HCT116 (cell line): ENCODE data around the gene XAB2. TPM values are rescaled to one million over a fixed set of nuclear protein-coding genes. Genes with fewer than 3 reads are reported as not detected.
A peak's percentile ranks its signal among the peaks of the same experiment; 100 is the strongest.

ENCODE experiments used
- ATAC-seq: fragments of 200-7000 bp; cut with Tn5 transposase; 2 replicates; pipeline ENCODE4 v1.9.1; 2020; ENCODE audit warnings: mild to moderate bottlenecking, moderate library complexity
- BruUV-seq: library from RNA; stranded (reverse); fragments of 400-500 nt; replicated peaks from 2 replicates; lab custom pipeline; 2021; lab: Mats Ljungman, UMichigan
- CTCF ChIA-PET: fragments of 300-600 bp; sonication (Branson Sonifier 250); formaldehyde crosslinking; loops from one replicate; lab custom pipeline; 2021; ENCODE audit warnings: antibody characterized with exemption; lab: Charles Lee
- POLR2A ChIA-PET: fragments of 300-600, 350-600 bp; sonication (Branson Sonifier 250); formaldehyde crosslinking; loops from one replicate; lab custom pipeline; 2021; ENCODE audit warnings: antibody characterized with exemption; lab: Charles Lee
- RAD21 ChIA-PET, 2 experiments: fragments of 300-600 bp; sonication (Branson Sonifier 250); formaldehyde crosslinking; loops; one replicate each; lab custom pipeline; 2023; ENCODE audit warnings: low total read pairs in 2 of 2; ENCODE audit not compliant: uncharacterized antibody in 2 of 2, unreplicated experiment in 2 of 2, low non-redundant PET in 1 of 2; lab: Charles Lee
- DNase-seq: peaks from one replicate; pipeline ENCODE4 v3.0.0-alpha.2; 2010; ENCODE audit warnings: low read depth, low spot score
- H2AFZ ChIP-seq: fragments of 200-600 bp; shearing (Covaris generic), sonication (generic); 2 replicates; pipeline ENCODE4 v1.6.1; 2017; ENCODE audit warnings: low read depth, mixed run types, mixed read lengths, antibody characterized with exemption, low read length; ENCODE audit not compliant: poor library complexity, severe bottlenecking
- H3K27ac ChIP-seq: 2 replicates; pipeline ENCODE4 v1.5.1; 2012; ENCODE audit warnings: low read depth, low read length
- H3K27me3 ChIP-seq: fragments of 200-600 bp; sonication (generic); 2 replicates; pipeline ENCODE4 v1.6.1; 2016; ENCODE audit warnings: mixed run types, low read length, mixed read lengths; ENCODE audit not compliant: insufficient read depth
- H3K36me3 ChIP-seq, 2 experiments: fragments of 200-500 bp in 1 of 2; fragments of 200-600 bp in 1 of 2; sonication (Bioruptor generic) in 1 of 2; sonication (generic) in 1 of 2; 2 replicates each; pipeline versions ENCODE4 v1.5.1 to v1.6.1; 2014 to 2016; ENCODE audit warnings: low read length in 2 of 2, inconsistent platforms in 1 of 2, mixed read lengths in 1 of 2, mixed run types in 1 of 2; ENCODE audit not compliant: insufficient read depth in 2 of 2, control insufficient read depth in 1 of 2
- H3K4me1 ChIP-seq, 2 experiments: fragments of 200-600 bp in 1 of 2; sonication (generic) in 1 of 2; 2 replicates each; pipeline versions ENCODE4 v1.5.1 to v1.6.1; 2012 to 2017; ENCODE audit warnings: low read length in 2 of 2, inconsistent platforms in 1 of 2, mild to moderate bottlenecking in 1 of 2, mixed read lengths in 1 of 2, mixed run types in 1 of 2, moderate library complexity in 1 of 2; ENCODE audit not compliant: insufficient read depth in 2 of 2, control insufficient read depth in 1 of 2
- H3K4me2 ChIP-seq: fragments of 200-600 bp; sonication (generic); 2 replicates; pipeline ENCODE4 v1.6.1; 2017; ENCODE audit warnings: mixed run types, low read length, mixed read lengths
- H3K4me3 ChIP-seq, 2 experiments: fragments of 200-600 bp in 1 of 2; sonication (generic) in 1 of 2; replicated peaks in 1 of 2; 2 replicates each; pipeline ENCODE4 v1.5.1; 2011 to 2016; ENCODE audit warnings: low read length in 2 of 2, control low read depth in 1 of 2, low read depth in 1 of 2, mild to moderate bottlenecking in 1 of 2, mixed read lengths in 1 of 2, mixed run types in 1 of 2
- H3K79me2 ChIP-seq: fragments of 200-600 bp; sonication (generic); 2 replicates; pipeline ENCODE4 v1.6.1; 2017; ENCODE audit warnings: mild to moderate bottlenecking, mixed run types, low read length, moderate library complexity, mixed read lengths; ENCODE audit not compliant: insufficient read depth
- H3K9ac ChIP-seq: fragments of 200-600 bp; sonication (generic); 2 replicates; pipeline ENCODE4 v1.6.1; 2016; ENCODE audit warnings: low read length, mixed read lengths
- H3K9me2 ChIP-seq: fragments of 200-600 bp; sonication (generic), shearing (Covaris generic); 2 replicates; pipeline ENCODE4 v1.6.1; 2017; ENCODE audit warnings: mixed run types, mild to moderate bottlenecking, moderate library complexity; ENCODE audit not compliant: insufficient read depth
- H3K9me3 ChIP-seq, 2 experiments: fragments of 200-500 bp in 1 of 2; fragments of 200-600 bp in 1 of 2; sonication (Bioruptor generic) in 1 of 2; sonication (generic) in 1 of 2; 2 replicates each; pipeline ENCODE4 v1.6.1; 2014 to 2017; ENCODE audit warnings: low read length in 2 of 2, mixed read lengths in 2 of 2, inconsistent platforms in 1 of 2, low read depth in 1 of 2, mild to moderate bottlenecking in 1 of 2, mixed run types in 1 of 2, moderate library complexity in 1 of 2; ENCODE audit not compliant: control insufficient read depth in 1 of 2, insufficient read depth in 1 of 2
- H4K20me1 ChIP-seq: fragments of 200-600 bp; sonication (generic), shearing (Covaris generic); 2 replicates; pipeline ENCODE4 v1.6.1; 2017; ENCODE audit warnings: mixed run types, mild to moderate bottlenecking, moderate library complexity; ENCODE audit not compliant: insufficient read depth
- EZH2 ChIP-seq: fragments of 200-600 bp; sonication (generic); IDR thresholded peaks from 2 replicates; pipeline ENCODE4 v1.6.1; 2017; ENCODE audit warnings: antibody characterized with exemption, mixed run types
- EZH2phosphoT487 ChIP-seq: fragments of 200-600 bp; IDR thresholded peaks from 2 replicates; pipeline ENCODE4 v1.6.1; 2018; ENCODE audit warnings: antibody characterized with exemption, borderline replicate concordance
- FOSL1 ChIP-seq: IDR thresholded peaks from 2 replicates; pipeline ENCODE4 v1.6.1; 2012; ENCODE audit warnings: low read depth
- JUND ChIP-seq: IDR thresholded peaks from 2 replicates; pipeline ENCODE4 v1.6.1; 2012
- POLR2A ChIP-seq: IDR thresholded peaks from 2 replicates; pipeline ENCODE4 v1.7.0; 2011; ENCODE audit warnings: borderline replicate concordance; ENCODE audit not compliant: insufficient read depth, insufficient read length; ENCODE audit errors: extremely low read depth
- POLR2AphosphoS5 ChIP-seq: IDR thresholded peaks from 2 replicates; pipeline ENCODE4 v1.6.1; 2011; ENCODE audit warnings: mild to moderate bottlenecking, low read depth, low read length, moderate library complexity
- RAD21 ChIP-seq: IDR thresholded peaks from 2 replicates; pipeline ENCODE4 v1.6.1; 2012; ENCODE audit warnings: low read depth, mild to moderate bottlenecking
- TCF7L2 ChIP-seq: IDR thresholded peaks from 2 replicates; pipeline ENCODE4 v1.7.0; 2011; ENCODE audit warnings: borderline replicate concordance, inconsistent platforms; ENCODE audit not compliant: insufficient read depth, insufficient read length; ENCODE audit errors: extremely low read depth
- ZFX ChIP-seq: fragments of 450-650 bp; IDR thresholded peaks from 2 replicates; pipeline ENCODE4 v1.6.1; 2017
- ZNF274 ChIP-seq: fragments of 200-500 bp; sonication (Bioruptor generic); IDR thresholded peaks from 2 replicates; pipeline ENCODE4 v1.6.1; 2014; ENCODE audit warnings: mild to moderate bottlenecking, low read depth, low read length, inconsistent platforms
- intact Hi-C: fragments of 100-400 bp; cut with micrococcal nuclease; formaldehyde crosslinking; loops from 2 replicates; pipeline ENCODE4 v1.10.0; 2022
- total RNA-seq: library from RNA; stranded (reverse); gene quantifications from one replicate; pipeline ENCODE4 v1.2.1, GENCODE V29; 2021; ENCODE audit not compliant: unreplicated experiment
- TF ChIP-seq, protein P1 (sequence below): IDR thresholded peaks from 2 replicates; pipeline ENCODE4 v1.6.1; 2012
- TF ChIP-seq, protein P2 (sequence below): IDR thresholded peaks from 2 replicates; pipeline ENCODE4 v1.6.1; 2012

The XAB2 gene
- total RNA-seq, 1 experiment from 2014 or later, result 103 TPM

DNA sequence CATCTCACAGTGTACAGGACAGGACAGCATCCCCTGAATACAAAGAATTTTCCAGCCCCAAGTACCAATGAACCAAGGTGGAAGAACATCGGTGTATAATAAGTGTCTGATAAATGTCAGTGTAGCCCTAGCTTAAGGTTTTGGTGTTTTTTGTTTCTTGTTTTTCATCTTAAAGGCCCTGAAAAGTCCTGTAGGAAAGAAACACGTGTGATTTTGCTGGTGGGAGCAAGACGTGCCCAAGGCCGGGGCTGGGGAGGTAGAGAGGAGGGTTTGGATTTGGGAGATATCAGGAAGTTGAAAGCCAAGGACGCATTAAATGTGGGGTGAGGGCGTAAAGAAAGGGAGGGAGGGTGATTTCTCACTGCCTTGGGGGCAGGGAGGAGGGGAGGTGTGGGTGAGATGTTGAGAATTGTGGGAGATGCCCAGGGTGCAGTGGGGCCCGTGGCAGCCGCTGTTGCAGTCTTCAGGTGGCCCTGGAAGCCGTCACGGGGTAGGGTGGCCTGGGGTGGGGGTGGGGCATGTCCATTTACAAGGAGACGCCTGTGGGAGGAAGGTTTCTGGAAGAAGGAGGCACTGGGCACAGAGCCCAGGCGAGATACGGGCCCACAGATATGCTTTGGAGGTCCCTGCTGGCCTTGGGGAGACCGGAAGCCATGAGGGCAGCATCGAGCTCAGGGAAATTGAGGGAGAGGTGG is 27.0 kb downstream of the XAB2 start:
- ChIA-PET CTCF (no interaction called here), POLR2A (no interaction called here)
- peak; percentile 16; the same call in 1 of the 2 replicates for ATAC-seq

DNA sequence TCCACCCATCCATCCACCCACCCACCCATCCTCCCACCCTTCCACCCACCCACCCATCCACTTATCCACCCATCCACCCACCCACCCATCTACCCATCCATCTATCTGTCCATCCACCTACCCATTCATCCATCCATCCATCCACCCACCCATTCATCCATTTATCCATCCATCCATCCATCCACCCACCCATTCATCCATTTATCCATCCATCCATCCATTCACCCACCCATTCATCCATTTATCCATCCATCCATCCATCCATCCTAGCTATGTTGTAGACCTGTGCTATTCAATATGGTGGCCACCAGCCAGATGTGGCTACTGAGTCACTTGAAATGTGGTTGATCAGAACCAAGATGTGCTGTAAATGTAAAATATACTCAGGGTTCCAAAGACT is 28.6 kb downstream of the XAB2 start:
- Histone ChIP-seq H2AFZ (no peak overlapping the region), H3K4me2 (no peak overlapping the region), H3K4me1 (peaks cover 14 to 49% of the 10 kb centered on the region in 2 experiments), H3K27ac (no peak overlapping the region), H3K27me3 (no peaks in the 10 kb centered on the region), H3K9ac (no peak overlapping the region), H3K9me3 (no peaks in the 10 kb centered on the region), H3K36me3 (no peaks in the 10 kb centered on the region), H3K9me2 (peaks cover 3% of the 10 kb centered on the region; the same call in 1 of the 2 replicates), H3K4me3 (no peak overlapping the region), H4K20me1 (no peaks in the 10 kb centered on the region), H3K79me2 (peaks cover 45% of the 10 kb centered on the region)
- intact Hi-C loops, result no loop called here
- DNase-seq (no peak), ATAC-seq (no peak)
- TF ChIP-seq EZH2phosphoT487, result no peak
- TF ChIP-seq JUND, result no peak
- TF ChIP-seq, protein P1, sequence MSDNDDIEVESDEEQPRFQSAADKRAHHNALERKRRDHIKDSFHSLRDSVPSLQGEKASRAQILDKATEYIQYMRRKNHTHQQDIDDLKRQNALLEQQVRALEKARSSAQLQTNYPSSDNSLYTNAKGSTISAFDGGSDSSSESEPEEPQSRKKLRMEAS, result no peak
- TF ChIP-seq POLR2AphosphoS5, result no peak
- TF ChIP-seq POLR2A, result no peak
- ChIA-PET RAD21 (no interaction called here), CTCF (no interaction called here), POLR2A (no interaction called here)
- no TSS peak for BruUV-seq

More for the DNA sequence above, 27.0 kb downstream of the XAB2 start:
- peak overlapping the region; percentile 35; the same call in 1 of the 2 replicates for H3K27ac ChIP-seq
- RAD21 ChIA-PET, result no interaction called here
- peaks cover 10 to 40% of the 10 kb centered on the region in 2 experiments for H3K4me1 ChIP-seq
- no TSS peak for BruUV-seq
- peak overlapping the region in 1 of 2 experiments; percentile 40; a peak in 3 of 4 replicates for H3K4me3 ChIP-seq
- DNase-seq, result no peak
- peak overlapping the region; percentile 26; the same call in 1 of the 2 replicates for H3K9ac ChIP-seq
- H3K4me2 ChIP-seq, result peak overlapping the region; percentile 58
- intact Hi-C loops, result no loop called here
- no peaks in the 10 kb centered on the region for H3K9me3 ChIP-seq
- TF ChIP-seq EZH2phosphoT487 (no peak), FOSL1 (no peak), EZH2 (no peak), ZFX (no peak), JUND (no peak), TCF7L2 (no peak), ZNF274 (no peak), POLR2A (no peak), RAD21 (no peak)
- TF ChIP-seq, protein P1, result no peak
- TF ChIP-seq, protein P2, sequence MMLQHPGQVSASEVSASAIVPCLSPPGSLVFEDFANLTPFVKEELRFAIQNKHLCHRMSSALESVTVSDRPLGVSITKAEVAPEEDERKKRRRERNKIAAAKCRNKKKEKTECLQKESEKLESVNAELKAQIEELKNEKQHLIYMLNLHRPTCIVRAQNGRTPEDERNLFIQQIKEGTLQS, result no peak
- peaks cover 0 to 7% of the 10 kb centered on the region in 2 experiments; a peak in 1 of 4 replicates for H3K36me3 ChIP-seq
- H4K20me1 ChIP-seq, result no peaks in the 10 kb centered on the region
- H2AFZ ChIP-seq, result no peak overlapping the region
- H3K27me3 ChIP-seq, result no peaks in the 10 kb centered on the region
- peaks cover 34% of the 10 kb centered on the region for H3K79me2 ChIP-seq
- H3K9me2 ChIP-seq, result peaks cover 3% of the 10 kb centered on the region; the same call in 1 of the 2 replicates
